Right lobe of liver (tissue), 4 donors: Measurements from ENCODE around the gene APBB2.

ENCODE experiments used
- POLR2A ChIP-seq: fragments of 450-650 bp; IDR thresholded peaks from one replicate; pipeline ENCODE4 v1.6.1; 2017; ENCODE audit warnings: antibody characterized with exemption, mild to moderate bottlenecking
- TF ChIP-seq, protein P1 (sequence below), 4 donors: fragments of 200-600 bp in 3 of 4; fragments of 450-650 bp in 1 of 4; IDR thresholded peaks; one replicate each; pipeline versions ENCODE4 v1.5.1 to v1.8.0; 2016 to 2022; ENCODE audit warnings: antibody characterized with exemption in 4 of 4, mild to moderate bottlenecking in 2 of 4
- donor health status: DM: no; HTN: no; CAD: no.
- donor health status: DM: no; HTN: no; CAD: no.
- donor health status: DM: no; HTN: yes; CAD: no.

DNA sequence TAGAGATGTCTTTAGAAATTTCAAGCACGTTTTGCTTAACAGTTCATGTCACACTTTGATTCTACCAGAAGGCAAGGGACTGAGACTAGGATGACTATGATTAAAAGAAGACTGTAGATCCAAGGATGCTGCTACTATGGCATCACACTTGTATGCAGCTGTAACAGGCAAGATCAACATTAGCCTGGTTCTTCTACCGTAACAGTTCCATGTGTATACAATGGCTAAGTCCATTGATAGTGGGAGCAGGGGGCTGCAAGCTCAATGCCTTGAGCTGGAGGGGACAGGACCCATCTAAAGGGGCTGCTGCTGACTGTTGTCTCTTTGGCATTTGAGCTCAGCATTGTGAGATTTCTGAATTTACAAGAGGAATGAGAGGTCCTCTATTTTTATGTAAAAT, 212.0 kb downstream of the APBB2 start:
- TF ChIP-seq POLR2A = no peak
- TF ChIP-seq, protein P1, sequence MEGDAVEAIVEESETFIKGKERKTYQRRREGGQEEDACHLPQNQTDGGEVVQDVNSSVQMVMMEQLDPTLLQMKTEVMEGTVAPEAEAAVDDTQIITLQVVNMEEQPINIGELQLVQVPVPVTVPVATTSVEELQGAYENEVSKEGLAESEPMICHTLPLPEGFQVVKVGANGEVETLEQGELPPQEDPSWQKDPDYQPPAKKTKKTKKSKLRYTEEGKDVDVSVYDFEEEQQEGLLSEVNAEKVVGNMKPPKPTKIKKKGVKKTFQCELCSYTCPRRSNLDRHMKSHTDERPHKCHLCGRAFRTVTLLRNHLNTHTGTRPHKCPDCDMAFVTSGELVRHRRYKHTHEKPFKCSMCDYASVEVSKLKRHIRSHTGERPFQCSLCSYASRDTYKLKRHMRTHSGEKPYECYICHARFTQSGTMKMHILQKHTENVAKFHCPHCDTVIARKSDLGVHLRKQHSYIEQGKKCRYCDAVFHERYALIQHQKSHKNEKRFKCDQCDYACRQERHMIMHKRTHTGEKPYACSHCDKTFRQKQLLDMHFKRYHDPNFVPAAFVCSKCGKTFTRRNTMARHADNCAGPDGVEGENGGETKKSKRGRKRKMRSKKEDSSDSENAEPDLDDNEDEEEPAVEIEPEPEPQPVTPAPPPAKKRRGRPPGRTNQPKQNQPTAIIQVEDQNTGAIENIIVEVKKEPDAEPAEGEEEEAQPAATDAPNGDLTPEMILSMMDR (IDR thresholded peaks at IDR 0.05) = no peak
